IPS DF 19.7 (cell line): ENCODE results near the gene CAMKMT.
A peak's percentile ranks its signal among the peaks of the same experiment; 100 is the strongest.

ENCODE experiments used
- DNase-seq: peaks from one replicate; pipeline ENCODE4 v3.0.0-alpha.2; 2013; ENCODE audit warnings: low read depth, low spot score

Gene CAMKMT

DNA sequence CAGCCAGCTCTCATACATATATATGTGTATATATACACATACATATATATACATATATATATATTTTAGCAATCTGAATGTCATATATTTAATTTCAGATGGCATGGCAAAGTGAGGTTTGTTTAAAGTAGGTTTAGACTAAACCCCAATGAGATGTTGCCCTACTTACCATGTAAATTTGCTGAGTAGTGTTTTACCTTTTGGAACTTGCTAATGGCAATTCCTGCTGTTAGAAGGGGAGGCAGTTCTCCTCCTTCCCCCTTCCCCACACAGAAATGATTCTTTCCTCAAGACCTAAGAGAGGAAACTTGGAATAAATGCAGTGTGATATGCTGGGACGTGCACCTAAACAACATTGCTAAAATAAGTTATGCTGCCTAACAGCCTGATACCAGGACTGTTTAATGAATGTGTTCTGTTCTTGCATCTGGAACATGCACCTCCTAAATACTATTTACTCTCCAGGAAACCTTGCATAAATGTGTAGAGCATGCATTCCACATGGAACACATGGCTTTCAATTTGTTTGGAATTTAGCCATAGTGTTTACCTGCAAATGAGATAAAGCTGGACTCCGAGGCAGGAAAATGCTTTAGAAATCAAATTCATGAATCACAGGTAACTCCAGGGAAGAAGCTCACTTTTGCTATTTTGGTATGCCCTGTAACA is 326.8 kb downstream of the CAMKMT start:
- no peak for DNase-seq

DNA sequence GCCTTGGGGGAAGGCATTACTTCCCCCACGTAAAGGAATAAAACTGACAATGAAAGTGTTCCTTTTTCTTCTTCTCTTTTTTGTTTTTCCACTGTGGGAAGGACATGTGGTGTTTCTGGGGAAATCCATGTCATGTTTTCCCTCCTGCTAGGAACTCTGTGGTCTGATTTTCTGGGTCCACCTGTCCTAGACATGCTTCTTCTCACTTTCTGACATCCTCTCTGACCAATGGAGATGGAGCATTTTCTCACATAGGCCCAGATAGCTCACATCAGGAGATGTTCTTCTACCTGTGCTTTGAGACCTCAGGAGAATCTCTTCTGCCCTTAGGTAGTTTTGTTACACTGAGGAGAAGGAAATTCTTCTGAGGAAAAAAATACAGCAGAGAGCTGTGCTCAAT is 327.8 kb downstream of the CAMKMT start:
- no peak for DNase-seq

DNA sequence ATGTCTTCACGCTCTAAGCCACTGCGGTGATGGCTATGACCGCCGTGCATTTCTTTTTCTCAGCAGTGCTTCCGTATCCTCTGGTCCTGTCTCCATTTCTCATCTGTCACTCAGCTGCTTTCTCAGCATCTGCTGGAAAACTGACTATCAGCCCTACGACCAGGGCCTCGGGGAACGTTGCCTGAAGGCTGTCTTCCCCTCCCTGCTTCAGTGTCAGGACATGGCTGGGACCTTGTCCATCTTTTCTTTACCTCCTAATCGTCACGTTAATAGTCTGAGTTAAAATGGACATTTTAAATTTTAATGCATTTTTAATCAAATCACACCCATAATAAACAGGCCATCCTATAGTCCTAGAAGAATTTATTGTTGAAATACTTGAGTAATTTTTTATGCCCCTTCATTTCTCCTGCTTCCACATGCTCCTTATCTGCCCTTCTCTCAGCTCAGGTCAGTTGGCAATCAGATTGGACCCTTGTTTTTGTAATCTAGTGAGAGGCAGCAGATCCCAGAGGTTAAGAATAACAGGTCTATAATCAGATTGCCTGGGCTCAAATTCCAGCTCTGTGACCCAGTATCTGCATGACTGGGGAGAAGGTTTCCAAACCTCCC is 329.5 kb downstream of the CAMKMT start:
- DNase-seq, result no peak

DNA sequence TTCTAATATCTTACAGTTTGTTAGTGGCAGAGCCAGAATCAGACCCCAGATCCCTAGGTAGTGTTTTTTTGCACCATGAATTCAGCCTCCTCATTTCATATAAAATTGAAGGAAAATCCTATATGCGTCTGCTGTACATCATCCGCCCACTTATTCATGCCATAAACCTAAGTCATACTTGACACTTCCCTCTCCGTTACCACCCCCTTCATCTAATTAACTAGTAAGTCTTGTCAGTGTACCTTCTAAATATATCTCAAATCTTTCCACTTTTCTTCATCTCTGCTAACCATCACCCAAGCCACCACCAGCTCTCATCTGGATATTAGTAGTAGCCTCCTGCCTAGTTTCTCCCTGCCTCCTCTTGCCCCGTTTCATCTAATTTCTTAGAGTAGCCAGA is 331.1 kb downstream of the CAMKMT start:
- no peak for DNase-seq

DNA sequence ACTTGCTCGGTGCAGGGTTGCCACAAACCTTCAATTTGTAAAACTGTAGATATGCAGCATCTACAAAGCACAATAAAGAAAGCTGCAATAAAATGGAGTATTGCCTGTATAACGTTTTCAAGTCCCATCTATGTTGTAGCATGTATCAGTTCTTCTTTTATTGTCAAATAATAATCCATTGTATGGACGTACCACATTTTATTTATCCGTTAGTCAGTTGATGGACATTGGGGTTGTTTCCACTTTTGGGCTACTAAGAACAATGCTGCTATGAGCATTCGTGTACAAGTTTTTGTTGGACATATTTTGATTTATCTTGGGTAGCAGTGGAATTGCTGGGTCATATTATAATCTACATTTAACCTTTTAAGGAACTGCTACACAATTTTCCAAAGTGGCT is 339.1 kb downstream of the CAMKMT start:
- no peak for DNase-seq

DNA sequence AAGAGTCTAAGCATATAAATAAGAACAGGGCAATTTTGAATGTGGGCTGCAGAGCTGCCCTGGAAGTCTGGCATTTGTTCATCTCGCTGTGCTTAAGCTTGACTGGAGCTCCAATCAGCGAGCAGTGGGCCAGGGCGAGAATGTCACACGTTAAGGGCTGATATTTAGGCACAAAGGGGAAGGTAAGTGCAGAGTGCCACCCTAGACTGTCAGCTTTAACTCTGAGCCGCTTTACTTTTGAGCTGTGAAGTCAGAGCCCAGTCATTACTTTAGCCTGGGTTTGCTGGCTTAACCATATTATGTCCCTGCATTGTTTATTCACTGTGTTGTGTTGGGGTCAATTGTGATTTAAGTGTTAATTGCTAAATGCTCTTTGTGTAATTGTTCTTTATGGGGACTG is 343.6 kb downstream of the CAMKMT start:
- no peak for DNase-seq

DNA sequence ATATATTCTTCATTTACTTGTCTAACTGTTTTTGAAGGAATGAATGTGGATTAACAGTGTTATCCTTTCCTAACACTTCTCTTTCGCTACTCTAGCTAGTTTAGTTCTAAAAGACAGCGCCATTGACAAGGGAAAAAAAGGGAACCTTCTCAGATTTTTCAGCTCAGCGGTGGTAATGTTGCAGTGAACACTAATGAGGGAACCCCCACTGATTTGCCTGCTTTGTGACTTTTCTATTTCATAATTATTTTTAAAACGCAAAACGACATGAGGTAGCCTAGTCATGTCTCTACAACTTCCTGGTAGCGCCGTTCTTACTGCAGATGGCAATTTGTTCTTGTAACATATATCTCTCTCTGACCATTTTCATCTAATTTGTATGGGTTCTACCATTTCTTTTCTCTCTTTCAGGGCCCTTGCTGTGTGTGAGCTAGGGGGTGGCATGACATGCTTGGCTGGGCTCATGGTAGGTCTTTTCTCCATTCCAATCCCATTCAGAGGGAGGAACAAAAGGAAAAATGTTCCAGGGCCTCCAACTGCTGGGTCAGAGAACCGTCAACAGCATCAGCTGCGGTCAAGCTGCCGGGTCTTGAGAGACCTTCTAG is 344.2 kb downstream of the CAMKMT start:
- no peak for DNase-seq

DNA sequence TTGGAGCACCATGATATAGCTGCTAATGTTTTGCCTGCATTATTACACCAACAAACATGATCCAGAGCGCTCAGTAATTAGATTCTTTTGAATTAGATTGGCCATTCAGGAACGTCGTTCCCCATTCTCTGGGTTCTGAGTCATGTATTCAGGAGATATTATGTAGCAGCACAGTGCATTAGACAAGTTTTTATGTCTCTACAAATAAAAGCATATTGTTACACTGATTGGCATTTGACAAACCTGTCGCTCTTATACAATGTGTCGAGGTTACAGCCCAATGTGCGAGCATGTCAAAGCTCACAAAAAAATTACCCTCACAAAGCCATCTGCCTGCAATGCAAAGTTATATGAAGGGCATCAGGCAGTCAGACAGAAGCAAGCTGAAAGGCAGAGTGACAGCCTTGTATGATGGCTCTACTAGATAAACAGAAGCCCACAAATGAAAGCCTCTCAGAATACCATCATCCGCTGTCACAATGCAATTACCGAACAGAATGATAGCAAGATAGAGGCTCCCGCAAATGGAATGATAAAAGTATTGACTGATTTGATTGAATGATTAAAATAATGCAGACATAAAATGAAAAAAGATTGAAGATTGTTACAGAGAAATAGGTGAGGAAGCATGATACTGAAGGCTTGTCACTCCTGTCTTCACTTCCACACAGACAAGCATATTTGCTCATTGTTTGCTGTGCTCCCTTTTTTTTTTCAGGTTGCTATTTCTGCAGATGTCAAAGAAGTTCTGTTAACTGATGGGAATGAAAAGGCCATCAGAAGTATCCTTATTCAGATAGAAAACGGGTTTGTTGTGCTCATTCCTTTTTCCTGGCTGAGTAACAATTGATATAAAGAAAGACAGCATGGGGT is 345.2 kb downstream of the CAMKMT start:
- no peak for DNase-seq

DNA sequence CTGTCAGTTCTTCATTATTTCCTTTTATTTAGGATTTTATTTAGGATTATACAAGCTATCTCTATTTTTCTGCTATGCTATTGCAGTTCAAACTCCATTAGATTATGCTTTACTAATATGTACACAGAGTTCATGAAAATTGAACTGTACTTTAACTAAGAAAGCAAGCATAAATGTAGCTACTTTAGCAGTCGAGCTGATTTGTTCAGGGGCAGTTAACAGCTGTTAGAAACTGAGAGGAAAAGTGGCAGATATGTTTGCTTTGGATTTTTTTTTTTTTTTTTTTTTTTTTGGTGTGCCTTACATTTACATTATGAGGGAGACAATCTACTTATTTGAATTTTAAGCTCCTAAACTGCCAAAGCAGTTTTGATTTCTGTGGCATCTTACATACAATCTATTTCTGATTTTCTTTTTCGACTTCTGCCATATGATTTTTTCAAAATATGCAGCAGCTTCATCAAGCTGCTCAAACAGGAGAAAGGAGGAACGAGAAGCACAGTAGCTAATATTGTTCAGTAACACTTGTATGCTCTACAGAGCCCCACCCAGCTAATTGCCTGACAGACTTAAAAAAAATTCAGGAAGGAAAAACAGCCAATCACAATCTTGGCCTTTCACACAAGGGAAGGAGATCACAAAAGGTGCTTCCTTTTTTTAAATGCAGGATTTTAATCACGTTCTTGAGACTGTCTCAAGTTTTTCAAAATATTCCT is 346.4 kb downstream of the CAMKMT start:
- no peak for DNase-seq

DNA sequence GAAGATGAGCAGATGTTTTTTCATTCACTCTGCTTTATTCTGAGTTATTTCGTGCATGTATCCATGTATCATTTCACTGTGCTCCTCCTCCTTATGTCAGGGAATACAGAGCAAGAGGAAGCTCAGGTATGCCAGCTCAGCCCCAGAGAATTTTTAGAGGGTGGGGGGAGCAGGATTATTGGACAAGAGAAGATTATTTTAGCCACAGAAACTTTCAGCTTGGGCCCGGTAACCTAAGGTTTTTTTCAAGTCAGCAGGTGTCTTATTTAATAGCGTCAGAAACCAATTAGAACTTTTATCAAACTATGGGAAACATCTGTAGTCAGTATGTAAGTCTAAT is 346.9 kb downstream of the CAMKMT start:
- DNase-seq, result no peak

DNA sequence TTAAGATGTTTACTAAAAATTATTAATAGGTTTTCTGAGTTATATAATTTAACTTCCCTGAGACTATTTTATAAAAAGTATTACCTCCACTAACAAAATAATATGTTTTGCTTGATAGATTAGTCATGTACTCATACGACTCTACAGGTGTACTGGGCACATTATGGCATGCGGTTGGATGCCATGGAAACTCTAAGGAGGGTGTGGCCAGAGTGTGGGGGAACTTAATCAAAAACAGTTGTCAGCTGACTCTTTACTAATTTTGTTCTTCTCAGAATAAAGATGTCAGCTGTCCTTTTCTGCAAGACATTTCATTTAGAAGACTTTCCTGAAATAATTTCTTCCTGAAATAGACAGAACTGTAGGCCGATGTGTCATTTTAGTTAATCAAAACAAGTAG is 351.4 kb downstream of the CAMKMT start:
- DNase-seq, result no peak

DNA sequence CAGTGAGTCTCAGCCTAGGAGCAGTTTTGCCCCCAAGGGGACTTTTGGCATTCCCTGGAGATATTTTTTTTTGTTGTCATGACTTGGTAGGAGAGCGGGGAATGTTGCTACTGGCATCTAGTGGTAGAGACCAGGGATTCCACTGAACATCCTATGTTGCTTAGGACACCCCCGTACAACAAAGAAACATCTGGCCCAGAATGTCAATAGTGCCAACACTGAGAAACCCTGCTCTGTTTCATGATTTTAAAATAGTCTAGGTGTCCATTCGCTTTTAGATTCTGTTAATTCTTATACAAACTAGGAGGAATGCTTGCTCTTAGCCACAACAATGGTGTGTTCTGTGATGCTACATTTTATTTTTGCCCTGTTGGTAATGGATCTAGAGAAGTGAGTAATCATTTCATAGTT is 353.9 kb downstream of the CAMKMT start:
- peak; percentile 42 for DNase-seq

DNA sequence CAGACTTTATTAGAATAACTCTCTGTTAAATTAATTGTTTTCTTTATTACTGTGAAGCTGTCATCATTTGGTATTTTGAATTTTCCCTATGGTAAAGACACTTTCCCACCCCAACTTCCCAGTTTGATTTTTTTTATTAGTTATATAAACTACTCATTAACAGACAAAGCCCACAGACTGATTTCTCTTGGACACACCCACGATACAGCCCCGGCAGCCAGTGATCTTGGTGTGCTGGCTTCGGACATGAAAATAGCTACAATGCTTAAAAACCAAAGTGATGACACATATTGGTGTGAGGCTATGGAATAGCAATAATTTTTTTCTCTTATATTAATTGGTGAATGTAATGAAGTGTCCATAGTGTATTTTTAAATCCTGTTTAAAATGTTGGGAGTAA is 354.4 kb downstream of the CAMKMT start:
- DNase-seq, result no peak

DNA sequence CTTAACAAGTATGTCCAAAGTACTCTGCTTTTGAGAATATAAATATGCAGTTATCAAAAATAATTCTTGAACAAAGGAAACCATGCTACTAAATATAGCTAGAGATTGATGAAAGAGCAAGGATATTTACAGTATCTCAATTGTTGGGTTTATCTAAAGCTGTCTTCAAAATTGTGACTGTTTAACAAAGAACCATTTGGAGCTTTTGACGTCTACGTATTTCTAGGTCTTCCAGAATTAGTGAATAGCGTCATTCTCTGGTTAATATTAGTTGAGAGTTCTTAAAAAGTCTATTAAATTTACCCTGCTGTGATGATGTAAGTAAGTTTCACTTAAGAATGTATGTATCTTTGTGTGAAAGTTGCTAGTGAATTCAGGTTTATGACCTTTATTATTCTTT is 356.7 kb downstream of the CAMKMT start:
- DNase-seq, result no peak

DNA sequence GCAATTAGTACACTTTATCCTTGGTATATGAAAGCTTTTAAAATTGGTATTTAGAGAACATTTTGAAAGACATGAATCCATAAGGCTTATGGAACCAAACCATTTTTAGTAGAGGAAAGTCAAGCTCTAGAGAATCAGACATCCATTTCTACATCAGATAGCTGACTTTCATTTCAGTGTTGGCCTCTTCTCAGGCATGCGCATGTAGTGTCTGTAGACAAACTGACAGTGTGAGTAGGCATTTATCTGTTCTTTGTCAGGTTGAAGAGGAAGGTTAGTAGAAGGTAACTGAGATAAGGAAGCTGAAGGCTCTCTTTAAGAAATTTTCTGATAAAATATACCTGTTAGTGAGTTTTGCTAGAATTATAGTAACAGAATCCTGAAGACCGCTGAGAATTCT is 357.8 kb downstream of the CAMKMT start:
- DNase-seq, result no peak

DNA sequence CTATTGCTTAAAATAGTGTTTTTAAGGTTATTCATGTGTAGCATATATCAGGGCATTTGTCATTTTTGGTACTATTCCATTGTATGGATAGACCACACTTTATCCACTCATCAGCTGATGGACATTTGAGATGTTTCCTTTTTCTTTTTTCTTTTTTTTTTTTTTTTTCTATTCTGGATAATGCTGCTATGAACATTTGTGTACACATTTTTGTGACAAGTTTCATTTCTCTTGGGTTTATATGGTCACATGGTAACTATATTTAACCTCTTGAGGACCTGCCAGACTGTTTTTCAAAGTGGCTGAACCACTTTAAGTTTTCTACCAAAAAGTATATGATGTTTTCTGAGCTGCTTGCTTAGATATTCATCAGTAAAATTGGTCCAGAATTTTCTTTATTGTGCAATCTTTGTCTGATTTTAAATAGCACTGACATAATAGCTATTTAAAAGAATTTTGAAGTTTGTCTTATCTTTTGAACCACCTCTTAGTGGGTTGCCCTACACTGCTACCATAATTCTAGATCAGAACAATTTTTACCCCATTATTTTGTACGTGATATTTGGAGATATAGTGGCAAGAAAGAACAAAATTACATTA is 360.4 kb downstream of the CAMKMT start:
- no peak for DNase-seq

DNA sequence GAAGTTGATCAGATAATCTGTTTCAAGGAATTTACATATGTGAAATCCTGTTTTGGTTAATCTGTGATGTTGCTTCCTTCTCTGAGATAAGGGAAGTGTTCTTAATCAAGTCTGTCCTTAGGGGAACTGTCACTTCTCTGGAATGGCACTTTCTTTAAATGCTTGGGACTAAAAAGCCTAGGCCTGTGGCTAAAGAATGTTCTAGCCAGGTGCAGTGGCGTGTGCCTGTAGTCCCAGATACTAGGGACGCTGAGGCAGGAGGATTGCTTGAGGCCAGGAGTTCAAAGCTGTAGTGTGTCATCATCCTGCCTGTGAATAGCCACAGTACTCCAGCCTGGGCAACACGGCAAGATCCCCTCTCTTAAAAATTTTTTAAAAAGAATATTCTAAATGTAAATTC is 362.2 kb downstream of the CAMKMT start:
- DNase-seq, result no peak

DNA sequence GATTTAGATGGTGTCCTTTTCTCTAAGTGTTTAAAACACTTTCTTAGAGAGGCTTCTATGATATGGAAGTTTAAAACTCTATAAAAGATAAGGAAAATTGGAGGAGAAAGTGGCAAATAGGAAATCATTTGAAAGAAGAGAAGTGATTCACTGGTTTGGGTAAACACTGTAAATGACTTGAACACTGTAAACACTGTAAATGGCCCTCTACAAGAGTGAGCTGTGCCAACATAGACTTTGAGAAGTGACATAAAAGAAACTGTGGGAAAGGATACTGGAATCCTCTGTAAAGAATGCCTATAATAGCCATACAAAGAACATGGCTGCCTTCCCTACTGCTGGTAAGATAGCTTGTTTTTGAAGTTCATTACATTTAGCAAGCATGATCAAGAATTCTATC is 368.8 kb downstream of the CAMKMT start:
- DNase-seq, result no peak

DNA sequence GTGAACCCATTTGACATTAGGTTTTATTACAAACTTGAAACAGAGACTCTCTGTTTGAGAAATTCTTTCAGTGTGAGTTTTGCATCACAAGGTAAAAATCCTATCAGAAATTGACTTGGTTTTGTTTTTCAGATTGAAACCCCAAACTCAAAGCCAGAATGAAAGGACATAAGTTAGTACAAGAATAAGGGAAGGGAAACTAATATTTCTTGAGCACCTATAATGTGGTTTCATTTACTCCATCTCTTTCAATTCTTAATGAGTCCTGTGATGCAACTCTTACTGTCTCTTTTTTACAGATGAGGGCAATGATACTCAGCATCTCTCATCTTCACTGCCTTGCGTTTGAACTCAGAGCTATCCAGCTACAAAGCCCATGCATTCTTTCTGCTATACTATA is 369.8 kb downstream of the CAMKMT start:
- DNase-seq, result no peak

DNA sequence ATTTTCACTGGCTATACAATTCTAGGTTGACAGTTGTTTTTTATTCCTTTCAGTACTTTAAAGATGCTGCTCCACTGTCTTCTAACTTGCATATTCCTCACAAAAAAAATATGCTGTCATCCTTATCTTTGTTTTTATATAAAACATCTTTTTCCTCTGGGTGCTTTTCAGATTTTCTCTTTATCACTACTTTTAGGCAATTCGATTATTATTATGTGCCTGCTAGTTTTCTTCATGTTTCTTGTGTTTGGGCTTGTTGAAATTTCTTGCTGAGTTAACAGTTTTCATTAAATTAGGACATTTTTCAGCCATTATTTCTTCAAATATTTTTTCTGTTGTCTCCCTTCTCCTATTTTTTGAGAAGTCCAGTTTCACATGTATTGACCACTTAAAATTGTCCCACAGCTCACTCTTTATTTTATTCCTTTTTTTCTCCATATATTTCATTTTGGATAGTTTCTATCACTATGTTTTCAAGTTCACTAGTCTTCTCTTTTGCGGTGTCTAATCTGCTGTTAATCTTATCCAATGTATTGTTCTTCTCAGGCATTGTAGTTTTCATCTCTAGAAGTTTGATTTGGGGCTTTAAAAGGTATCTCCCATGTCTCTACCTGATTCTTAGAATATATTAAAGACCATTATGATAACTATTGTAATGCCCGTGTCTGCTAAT is 374.7 kb downstream of the CAMKMT start:
- no peak for DNase-seq

DNA sequence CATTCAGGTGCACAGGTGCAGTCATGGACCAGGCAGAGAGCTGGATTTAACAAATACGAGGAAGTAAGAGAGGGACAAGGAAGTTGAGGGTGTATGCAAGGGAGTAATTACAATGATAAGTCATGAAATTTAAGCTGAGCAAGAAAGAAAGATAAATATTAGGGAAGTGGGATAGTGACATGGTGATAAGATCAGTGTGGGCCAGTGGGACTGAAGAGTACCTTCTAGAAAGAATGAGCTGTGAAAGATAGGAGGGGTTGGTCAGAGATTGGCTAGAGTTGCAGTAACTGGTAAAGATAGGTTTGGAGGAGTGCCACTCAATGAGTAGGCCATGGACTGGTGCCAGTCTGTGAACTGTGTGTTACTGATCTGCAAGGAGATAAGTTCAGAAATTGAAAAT is 378.9 kb downstream of the CAMKMT start:
- no peak for DNase-seq
